ENCODE measurements around the gene KRT1.

Gene KRT1

GRCh38 chr12:52659395-52659794 lies 20.8 kb downstream of the KRT1 start:
- DNase-seq: no peak

GRCh38 chr12:52658196-52658595 lies 22.0 kb downstream of the KRT1 start:
- DNase-seq: peak; percentile 9

- DNase-seq: no peak
Observed at GRCh38 chr12:52657250-52657902, 22.8 kb downstream of the KRT1 start.

GRCh38 chr12:52656616-52657015 lies 23.6 kb downstream of the KRT1 start:
- no peak for DNase-seq

- no peak for DNase-seq
Observed at GRCh38 chr12:52655720-52656124, 24.5 kb downstream of the KRT1 start.

GRCh38 chr12:52655251-52655650 lies 25.0 kb downstream of the KRT1 start:
- no peak for DNase-seq

- DNase-seq: peak; percentile 19
Observed at GRCh38 chr12:52651726-52652261, 28.4 kb downstream of the KRT1 start, which contains the start of gene KRT2. TSS of gene KRT2 (minus strand) at chr12:52652211. CDS start at chr12:52652142, 69 bp downstream.

- DNase-seq: peak; percentile 18
Observed at GRCh38 chr12:52650520-52651081, 29.6 kb downstream of the KRT1 start.

- DNase-seq: no peak
Observed at GRCh38 chr12:52649066-52649465, 31.1 kb downstream of the KRT1 start.

GRCh38 chr12:52648012-52648550 lies 32.1 kb downstream of the KRT1 start:
- peak; percentile 13 for DNase-seq

- peak; percentile 10 for DNase-seq
Observed at GRCh38 chr12:52647601-52648000, 32.6 kb downstream of the KRT1 start.

- peak; percentile 18 for DNase-seq
Observed at GRCh38 chr12:52646613-52647012, 33.6 kb downstream of the KRT1 start.

GRCh38 chr12:52645982-52646381 lies 34.2 kb downstream of the KRT1 start:
- DNase-seq: peak; percentile 23

GRCh38 chr12:52645120-52645761 lies 35.0 kb downstream of the KRT1 start:
- DNase-seq: peak; percentile 39

- DNase-seq: no peak
Observed at GRCh38 chr12:52644078-52644415, 36.2 kb downstream of the KRT1 start.

- peak; percentile 21 for DNase-seq
Observed at GRCh38 chr12:52643233-52644077, 36.8 kb downstream of the KRT1 start.

- DNase-seq: peak; percentile 23
Observed at GRCh38 chr12:52641468-52641867, 38.7 kb downstream of the KRT1 start.

GRCh38 chr12:52637299-52637698 lies 42.9 kb downstream of the KRT1 start:
- no peak for DNase-seq

- peak; percentile 14 for DNase-seq
Observed at GRCh38 chr12:52636592-52637258, 43.5 kb downstream of the KRT1 start.

- peak; percentile 26 for DNase-seq
Observed at GRCh38 chr12:52636189-52636588, 44.0 kb downstream of the KRT1 start.

- peak; percentile 20 for DNase-seq
Observed at GRCh38 chr12:52634266-52635056, 45.7 kb downstream of the KRT1 start.

All from stimulated activated CD8-positive, alpha-beta memory T cell treated with anti-CD3 and anti-CD28 coated beads, Interleukin-4, amount 100 ng/mL, for 48 hours (primary cell).